Measurements from ENCODE around the gene HOXD4.

DNA sequence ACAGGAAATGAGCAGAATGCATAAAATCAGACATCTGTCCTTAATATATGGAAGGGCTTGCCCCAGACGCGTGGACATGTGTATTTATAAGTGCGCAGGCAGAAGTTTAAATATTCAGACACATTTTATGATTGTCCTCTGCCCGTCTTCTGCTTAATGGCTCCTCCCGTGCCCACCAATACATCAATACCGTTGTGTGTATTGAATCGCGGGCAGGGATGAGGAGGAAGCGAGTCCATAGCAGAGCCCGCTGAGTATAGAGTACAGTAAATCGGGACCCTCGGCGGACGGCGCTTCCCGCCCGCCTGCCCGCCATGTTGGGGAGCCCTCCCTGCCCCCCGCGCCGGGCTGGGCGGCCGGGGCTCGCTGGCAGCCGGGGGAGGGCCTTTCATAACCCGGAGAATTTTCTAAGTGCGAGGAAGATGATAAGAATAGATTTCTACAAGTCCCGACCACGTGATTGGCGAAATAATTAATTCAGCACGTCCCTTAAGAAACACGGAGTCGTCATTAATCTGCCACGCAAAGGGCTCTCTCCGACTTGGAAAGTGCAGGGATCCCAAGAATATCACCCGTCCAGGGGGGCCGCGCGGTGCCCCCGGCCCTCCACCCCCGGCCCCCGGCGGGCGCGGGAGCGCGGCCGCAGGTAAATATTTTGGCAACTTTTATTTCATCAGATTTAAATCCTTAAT lies 5.6 kb downstream of the HOXD4 start, which contains the start of gene HOXD3:
- TF ChIP-seq, protein P1, sequence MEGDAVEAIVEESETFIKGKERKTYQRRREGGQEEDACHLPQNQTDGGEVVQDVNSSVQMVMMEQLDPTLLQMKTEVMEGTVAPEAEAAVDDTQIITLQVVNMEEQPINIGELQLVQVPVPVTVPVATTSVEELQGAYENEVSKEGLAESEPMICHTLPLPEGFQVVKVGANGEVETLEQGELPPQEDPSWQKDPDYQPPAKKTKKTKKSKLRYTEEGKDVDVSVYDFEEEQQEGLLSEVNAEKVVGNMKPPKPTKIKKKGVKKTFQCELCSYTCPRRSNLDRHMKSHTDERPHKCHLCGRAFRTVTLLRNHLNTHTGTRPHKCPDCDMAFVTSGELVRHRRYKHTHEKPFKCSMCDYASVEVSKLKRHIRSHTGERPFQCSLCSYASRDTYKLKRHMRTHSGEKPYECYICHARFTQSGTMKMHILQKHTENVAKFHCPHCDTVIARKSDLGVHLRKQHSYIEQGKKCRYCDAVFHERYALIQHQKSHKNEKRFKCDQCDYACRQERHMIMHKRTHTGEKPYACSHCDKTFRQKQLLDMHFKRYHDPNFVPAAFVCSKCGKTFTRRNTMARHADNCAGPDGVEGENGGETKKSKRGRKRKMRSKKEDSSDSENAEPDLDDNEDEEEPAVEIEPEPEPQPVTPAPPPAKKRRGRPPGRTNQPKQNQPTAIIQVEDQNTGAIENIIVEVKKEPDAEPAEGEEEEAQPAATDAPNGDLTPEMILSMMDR (IDR thresholded peaks at IDR 0.05), result no peak
- no peak for TF ChIP-seq POLR2A (IDR thresholded peaks at IDR 0.05)

Measured in thyroid gland (tissue), 4 donors.